ENCODE measurements around the gene NBPF6.

DNA sequence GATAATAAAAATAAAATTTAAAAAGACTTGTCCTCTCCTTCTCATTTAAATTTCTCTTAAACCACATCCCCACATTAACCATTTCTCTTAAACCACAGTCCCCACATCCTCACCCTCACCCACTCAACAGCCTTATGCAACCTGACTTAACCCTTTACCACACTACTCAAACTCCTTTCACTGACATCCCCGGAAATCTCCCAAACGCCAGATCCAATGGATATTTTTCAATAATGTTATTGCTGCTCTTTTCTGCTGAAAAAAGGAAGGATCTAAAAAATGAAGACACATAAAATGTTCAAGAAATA, 55.6 kb downstream of the NBPF6 start:
- TF ChIP-seq POLR2A (IDR thresholded peaks at IDR 0.05): no peak
- TF ChIP-seq, protein P1, sequence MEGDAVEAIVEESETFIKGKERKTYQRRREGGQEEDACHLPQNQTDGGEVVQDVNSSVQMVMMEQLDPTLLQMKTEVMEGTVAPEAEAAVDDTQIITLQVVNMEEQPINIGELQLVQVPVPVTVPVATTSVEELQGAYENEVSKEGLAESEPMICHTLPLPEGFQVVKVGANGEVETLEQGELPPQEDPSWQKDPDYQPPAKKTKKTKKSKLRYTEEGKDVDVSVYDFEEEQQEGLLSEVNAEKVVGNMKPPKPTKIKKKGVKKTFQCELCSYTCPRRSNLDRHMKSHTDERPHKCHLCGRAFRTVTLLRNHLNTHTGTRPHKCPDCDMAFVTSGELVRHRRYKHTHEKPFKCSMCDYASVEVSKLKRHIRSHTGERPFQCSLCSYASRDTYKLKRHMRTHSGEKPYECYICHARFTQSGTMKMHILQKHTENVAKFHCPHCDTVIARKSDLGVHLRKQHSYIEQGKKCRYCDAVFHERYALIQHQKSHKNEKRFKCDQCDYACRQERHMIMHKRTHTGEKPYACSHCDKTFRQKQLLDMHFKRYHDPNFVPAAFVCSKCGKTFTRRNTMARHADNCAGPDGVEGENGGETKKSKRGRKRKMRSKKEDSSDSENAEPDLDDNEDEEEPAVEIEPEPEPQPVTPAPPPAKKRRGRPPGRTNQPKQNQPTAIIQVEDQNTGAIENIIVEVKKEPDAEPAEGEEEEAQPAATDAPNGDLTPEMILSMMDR (IDR thresholded peaks at IDR 0.05): no peak

Data from Peyer's patch (tissue), 4 donors.